Panc1 (cell line): ENCODE measurements around the gene ZYX. TPM values are rescaled to one million over a fixed set of nuclear protein-coding genes. Genes with fewer than 3 reads are reported as not detected.

ENCODE experiments used
- ATAC-seq: fragments of 200-7000 bp; cut with Tn5 transposase; 2 replicates; pipeline ENCODE4 v1.9.1; 2020; ENCODE audit warnings: mild to moderate bottlenecking, moderate library complexity
- BruUV-seq: library from RNA; stranded (reverse); fragments of 400-500 nt; replicated peaks from 2 replicates; lab custom pipeline; 2021; lab: Mats Ljungman, UMichigan
- CTCF ChIA-PET: fragments of 300-600 bp; sonication (Branson Sonifier 250); formaldehyde crosslinking; loops from one replicate; lab custom pipeline; 2022; ENCODE audit warnings: antibody characterized with exemption; lab: Charles Lee
- POLR2A ChIA-PET: fragments of 300-600 bp; sonication (Branson Sonifier 250); formaldehyde crosslinking; loops from one replicate; lab custom pipeline; 2022; ENCODE audit warnings: antibody characterized with exemption; lab: Charles Lee
- DNase-seq: peaks from one replicate; pipeline ENCODE4 v3.0.0-alpha.2; 2010; ENCODE audit warnings: low read depth, low spot score
- H3K27ac ChIP-seq: 2 replicates; pipeline ENCODE4 v1.5.1; 2011; ENCODE audit warnings: mild to moderate bottlenecking, low read length, inconsistent platforms
- H3K27me3 ChIP-seq: fragments of 200-500 bp; sonication (Bioruptor generic); 2 replicates; pipeline ENCODE4 v1.6.0; 2014; ENCODE audit warnings: low read length, inconsistent platforms; ENCODE audit not compliant: control insufficient read depth, insufficient read depth
- H3K36me3 ChIP-seq: fragments of 200-500 bp; sonication (Bioruptor generic); 2 replicates; pipeline ENCODE4 v1.5.1; 2014; ENCODE audit warnings: inconsistent platforms, mild to moderate bottlenecking, low read length, moderate library complexity; ENCODE audit not compliant: control insufficient read depth, insufficient read depth
- H3K4me1 ChIP-seq: 2 replicates; pipeline ENCODE4 v1.5.1; 2011; ENCODE audit warnings: inconsistent platforms, mild to moderate bottlenecking, low read length, moderate library complexity; ENCODE audit not compliant: control insufficient read depth, insufficient read depth
- H3K4me3 ChIP-seq, 2 experiments: 2 replicates each; pipeline ENCODE4 v1.5.1; 2011 to 2012; ENCODE audit warnings: low read depth in 2 of 2, low read length in 2 of 2, mild to moderate bottlenecking in 2 of 2, inconsistent platforms in 1 of 2, moderate library complexity in 1 of 2
- H3K9me3 ChIP-seq: fragments of 200-500 bp; sonication (Bioruptor generic); 2 replicates; pipeline ENCODE4 v1.5.1; 2014; ENCODE audit warnings: low read depth, mild to moderate bottlenecking, inconsistent platforms, low read length, moderate library complexity; ENCODE audit not compliant: control insufficient read depth, insufficient read depth
- POLR2AphosphoS5 ChIP-seq: IDR thresholded peaks from 2 replicates; pipeline ENCODE4 v1.6.1; 2012; ENCODE audit warnings: mild to moderate bottlenecking, low read depth, low read length, moderate library complexity
- SIN3A ChIP-seq: IDR thresholded peaks from 2 replicates; pipeline ENCODE4 v1.6.1; 2012; ENCODE audit warnings: low read depth, mild to moderate bottlenecking, low read length, moderate library complexity, borderline replicate concordance; ENCODE audit not compliant: insufficient read depth
- TCF7L2 ChIP-seq: IDR thresholded peaks from 2 replicates; pipeline ENCODE4 v1.6.1; 2011; ENCODE audit warnings: mild to moderate bottlenecking, low read depth, low read length, inconsistent platforms
- in situ Hi-C: cut with HindIII; loops from 2 replicates; pipeline ENCODE4 v1.10.0; 2016; ENCODE audit warnings: low sequenced_read_pairs, low pct_unique_long_range_greater_than_20kb
- intact Hi-C: fragments of 100-400 bp; cut with micrococcal nuclease; formaldehyde crosslinking; loops from one replicate; pipeline ENCODE4 v1.10.0; 2022; ENCODE audit not compliant: unreplicated experiment
- total RNA-seq: library from RNA; stranded (reverse); gene quantifications from one replicate; pipeline ENCODE4 v1.2.1, GENCODE V29; 2021; ENCODE audit not compliant: unreplicated experiment
- TF ChIP-seq, protein P1 (sequence below): fragments of 450-650 bp; IDR thresholded peaks from 2 replicates; pipeline ENCODE4 v1.5.1; 2017; ENCODE audit warnings: mild to moderate bottlenecking
- TF ChIP-seq, protein P2 (sequence below), 2 experiments: IDR thresholded peaks; 2 replicates each; pipeline ENCODE4 v1.6.1; 2011 to 2012; ENCODE audit warnings: low read depth in 2 of 2, control low read depth in 1 of 2, low read length in 1 of 2, mild to moderate bottlenecking in 1 of 2, moderate library complexity in 1 of 2; ENCODE audit not compliant: insufficient read depth in 1 of 2

The ZYX gene
- total RNA-seq, 1 experiment from 2014 or later: 169 TPM

DNA sequence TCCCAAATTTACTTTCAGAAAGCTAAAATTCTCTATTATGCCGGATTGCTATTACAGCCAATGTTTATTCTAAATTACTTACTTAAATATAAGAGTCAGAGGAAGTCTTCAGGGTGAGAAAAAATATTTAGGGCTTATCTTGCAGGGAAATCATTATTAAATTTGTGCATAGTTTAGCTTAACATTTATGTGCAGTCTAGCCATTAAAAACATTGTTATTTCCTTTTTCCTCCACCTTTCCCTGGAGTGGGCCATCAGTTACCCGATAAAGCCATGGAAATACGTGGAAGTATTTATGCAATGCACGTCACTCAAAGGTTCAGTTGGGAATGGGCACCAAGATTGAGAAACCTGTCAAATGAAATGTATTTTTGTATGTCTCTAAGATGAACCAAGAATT is 52.6 kb downstream of the ZYX start:
- intact Hi-C loops: no loop called here

DNA sequence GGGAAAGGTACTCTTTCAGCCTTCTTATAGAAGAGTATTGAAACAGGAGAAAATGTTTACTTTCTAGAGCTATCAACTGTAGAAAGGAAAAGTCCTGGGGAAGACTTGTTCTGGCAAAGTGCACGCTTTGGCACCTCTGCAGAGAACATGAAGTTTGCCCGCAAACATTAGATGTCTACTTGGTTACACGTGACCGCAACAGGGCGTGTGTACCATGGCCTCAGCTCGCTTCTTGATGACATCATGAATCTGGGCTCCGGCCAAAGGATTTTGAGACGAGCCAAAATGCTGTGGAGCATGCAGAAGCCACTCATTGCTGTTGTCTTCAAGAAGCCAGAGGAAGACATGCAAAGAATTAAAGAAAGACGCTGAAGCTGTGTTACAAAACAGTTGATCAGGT is 53.5 kb downstream of the ZYX start:
- Histone ChIP-seq H3K4me1 (no peaks in the 10 kb centered on the region), H3K36me3 (no peaks in the 10 kb centered on the region), H3K27ac (no peak overlapping the region), H3K4me3 (no peak overlapping the region), H3K9me3 (no peaks in the 10 kb centered on the region), H3K27me3 (peaks cover 15% of the 10 kb centered on the region)
- no peak for DNase-seq
- in situ Hi-C loops: no loop called here
- intact Hi-C loops: no loop called here
- BruUV-seq: no TSS peak
- ChIA-PET POLR2A (no interaction called here), CTCF (interaction anchor here (0.6 kb wide), 1 partner anchor 55 kb away, joined by 8 read pairs; no protein-coding TSS in a partner anchor)
- no peak for TF ChIP-seq TCF7L2
- TF ChIP-seq, protein P1, sequence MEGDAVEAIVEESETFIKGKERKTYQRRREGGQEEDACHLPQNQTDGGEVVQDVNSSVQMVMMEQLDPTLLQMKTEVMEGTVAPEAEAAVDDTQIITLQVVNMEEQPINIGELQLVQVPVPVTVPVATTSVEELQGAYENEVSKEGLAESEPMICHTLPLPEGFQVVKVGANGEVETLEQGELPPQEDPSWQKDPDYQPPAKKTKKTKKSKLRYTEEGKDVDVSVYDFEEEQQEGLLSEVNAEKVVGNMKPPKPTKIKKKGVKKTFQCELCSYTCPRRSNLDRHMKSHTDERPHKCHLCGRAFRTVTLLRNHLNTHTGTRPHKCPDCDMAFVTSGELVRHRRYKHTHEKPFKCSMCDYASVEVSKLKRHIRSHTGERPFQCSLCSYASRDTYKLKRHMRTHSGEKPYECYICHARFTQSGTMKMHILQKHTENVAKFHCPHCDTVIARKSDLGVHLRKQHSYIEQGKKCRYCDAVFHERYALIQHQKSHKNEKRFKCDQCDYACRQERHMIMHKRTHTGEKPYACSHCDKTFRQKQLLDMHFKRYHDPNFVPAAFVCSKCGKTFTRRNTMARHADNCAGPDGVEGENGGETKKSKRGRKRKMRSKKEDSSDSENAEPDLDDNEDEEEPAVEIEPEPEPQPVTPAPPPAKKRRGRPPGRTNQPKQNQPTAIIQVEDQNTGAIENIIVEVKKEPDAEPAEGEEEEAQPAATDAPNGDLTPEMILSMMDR: no peak
- no peak for TF ChIP-seq SIN3A
- no peak for TF ChIP-seq POLR2AphosphoS5
- TF ChIP-seq, protein P2, sequence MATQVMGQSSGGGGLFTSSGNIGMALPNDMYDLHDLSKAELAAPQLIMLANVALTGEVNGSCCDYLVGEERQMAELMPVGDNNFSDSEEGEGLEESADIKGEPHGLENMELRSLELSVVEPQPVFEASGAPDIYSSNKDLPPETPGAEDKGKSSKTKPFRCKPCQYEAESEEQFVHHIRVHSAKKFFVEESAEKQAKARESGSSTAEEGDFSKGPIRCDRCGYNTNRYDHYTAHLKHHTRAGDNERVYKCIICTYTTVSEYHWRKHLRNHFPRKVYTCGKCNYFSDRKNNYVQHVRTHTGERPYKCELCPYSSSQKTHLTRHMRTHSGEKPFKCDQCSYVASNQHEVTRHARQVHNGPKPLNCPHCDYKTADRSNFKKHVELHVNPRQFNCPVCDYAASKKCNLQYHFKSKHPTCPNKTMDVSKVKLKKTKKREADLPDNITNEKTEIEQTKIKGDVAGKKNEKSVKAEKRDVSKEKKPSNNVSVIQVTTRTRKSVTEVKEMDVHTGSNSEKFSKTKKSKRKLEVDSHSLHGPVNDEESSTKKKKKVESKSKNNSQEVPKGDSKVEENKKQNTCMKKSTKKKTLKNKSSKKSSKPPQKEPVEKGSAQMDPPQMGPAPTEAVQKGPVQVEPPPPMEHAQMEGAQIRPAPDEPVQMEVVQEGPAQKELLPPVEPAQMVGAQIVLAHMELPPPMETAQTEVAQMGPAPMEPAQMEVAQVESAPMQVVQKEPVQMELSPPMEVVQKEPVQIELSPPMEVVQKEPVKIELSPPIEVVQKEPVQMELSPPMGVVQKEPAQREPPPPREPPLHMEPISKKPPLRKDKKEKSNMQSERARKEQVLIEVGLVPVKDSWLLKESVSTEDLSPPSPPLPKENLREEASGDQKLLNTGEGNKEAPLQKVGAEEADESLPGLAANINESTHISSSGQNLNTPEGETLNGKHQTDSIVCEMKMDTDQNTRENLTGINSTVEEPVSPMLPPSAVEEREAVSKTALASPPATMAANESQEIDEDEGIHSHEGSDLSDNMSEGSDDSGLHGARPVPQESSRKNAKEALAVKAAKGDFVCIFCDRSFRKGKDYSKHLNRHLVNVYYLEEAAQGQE (IDR thresholded peaks at IDR 0.05; ENCODE audit: insufficient read depth in 1 of 2, low read depth in 2 of 2, low read length in 1 of 2): no peak
- ATAC-seq: no peak

More for the DNA sequence above, 52.6 kb downstream of the ZYX start:
- TF ChIP-seq, protein P1: no peak
- TF ChIP-seq, protein P2 (IDR thresholded peaks at IDR 0.05; ENCODE audit: insufficient read depth in 1 of 2, low read depth in 2 of 2, low read length in 1 of 2): no peak
- TF ChIP-seq TCF7L2: no peak
- no peak for TF ChIP-seq SIN3A
- TF ChIP-seq POLR2AphosphoS5: no peak
- DNase-seq: no peak
- POLR2A ChIA-PET: no interaction called here
- no peaks in the 10 kb centered on the region for H3K36me3 ChIP-seq
- no peak overlapping the region for H3K4me3 ChIP-seq
- ATAC-seq: no peak
- in situ Hi-C loops: no loop called here
- peaks cover 15% of the 10 kb centered on the region for H3K27me3 ChIP-seq
- H3K4me1 ChIP-seq: no peaks in the 10 kb centered on the region
- CTCF ChIA-PET: no interaction called here
- no peak overlapping the region for H3K27ac ChIP-seq
- no TSS peak for BruUV-seq
- no peaks in the 10 kb centered on the region for H3K9me3 ChIP-seq
